ENCODE results near the gene KDM1A. TPM values are rescaled to one million over a fixed set of nuclear protein-coding genes. Genes with fewer than 3 reads are reported as not detected.
A peak's percentile ranks its signal among the peaks of the same experiment; 100 is the strongest.

The KDM1A gene
- total and polyA plus RNA-seq, 2 donors (not counting 3 experiments of a cell fraction or from before 2014, with no cell fraction given), result 105 to 111 TPM

GRCh38 chr1:22976127-22976460 lies 43.2 kb upstream of the KDM1A start:
- CTCF ChIA-PET, result interaction anchor here (0.7 to 3.5 kb wide), 11 partner anchors 96 to 661 kb away, joined by 3 to 58 read pairs (median 6); no protein-coding TSS in a partner anchor
- FAIRE-seq (no peak), DNase-seq (ENCODE audit: low read depth, low spot score) (no peak)
- peaks cover 12% of the 10 kb centered on the region for H3K4me1 ChIP-seq (ENCODE audit: control insufficient read depth, extremely low read depth, insufficient read depth, low read length)
- H3K79me2 ChIP-seq (ENCODE audit: control insufficient read depth, insufficient read depth, low read length), result no peaks in the 10 kb centered on the region
- H3K27ac ChIP-seq (ENCODE audit: insufficient read depth, low read depth, low read length), result peak overlapping the region; percentile 41
- peaks cover under 1 to 2% of the 10 kb centered on the region in 2 experiments for H3K27me3 ChIP-seq (ENCODE audit: control insufficient read depth in 2 of 2, insufficient read depth in 2 of 2, low read length in 2 of 2)
- TF ChIP-seq GATA2 (IDR thresholded peaks at IDR 0.05; ENCODE audit: insufficient read depth, insufficient read length, low read depth, low read length) (no peak), FOS (IDR thresholded peaks at IDR 0.05; ENCODE audit: borderline replicate concordance, insufficient read depth, low read length) (no peak), POLR2AphosphoS5 (IDR thresholded peaks at IDR 0.05; ENCODE audit: insufficient read depth, low read depth, low read length) (no peak), EZH2 (IDR thresholded peaks at IDR 0.05; ENCODE audit: borderline replicate concordance, low read depth, low read length, severe bottlenecking) (no peak), POLR2A (IDR thresholded peaks at IDR 0.05; ENCODE audit: low read depth, low read length) (no peak), MYC (IDR thresholded peaks at IDR 0.05; ENCODE audit: low read depth, low read length) (no peak), JUN (IDR thresholded peaks at IDR 0.05; ENCODE audit: borderline replicate concordance, insufficient read depth, insufficient read length, low read depth) (no peak)
- TF ChIP-seq, protein P1, sequence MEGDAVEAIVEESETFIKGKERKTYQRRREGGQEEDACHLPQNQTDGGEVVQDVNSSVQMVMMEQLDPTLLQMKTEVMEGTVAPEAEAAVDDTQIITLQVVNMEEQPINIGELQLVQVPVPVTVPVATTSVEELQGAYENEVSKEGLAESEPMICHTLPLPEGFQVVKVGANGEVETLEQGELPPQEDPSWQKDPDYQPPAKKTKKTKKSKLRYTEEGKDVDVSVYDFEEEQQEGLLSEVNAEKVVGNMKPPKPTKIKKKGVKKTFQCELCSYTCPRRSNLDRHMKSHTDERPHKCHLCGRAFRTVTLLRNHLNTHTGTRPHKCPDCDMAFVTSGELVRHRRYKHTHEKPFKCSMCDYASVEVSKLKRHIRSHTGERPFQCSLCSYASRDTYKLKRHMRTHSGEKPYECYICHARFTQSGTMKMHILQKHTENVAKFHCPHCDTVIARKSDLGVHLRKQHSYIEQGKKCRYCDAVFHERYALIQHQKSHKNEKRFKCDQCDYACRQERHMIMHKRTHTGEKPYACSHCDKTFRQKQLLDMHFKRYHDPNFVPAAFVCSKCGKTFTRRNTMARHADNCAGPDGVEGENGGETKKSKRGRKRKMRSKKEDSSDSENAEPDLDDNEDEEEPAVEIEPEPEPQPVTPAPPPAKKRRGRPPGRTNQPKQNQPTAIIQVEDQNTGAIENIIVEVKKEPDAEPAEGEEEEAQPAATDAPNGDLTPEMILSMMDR (IDR thresholded peaks at IDR 0.05; ENCODE audit: extremely low read depth in 1 of 2, insufficient read depth in 1 of 2, low read depth in 1 of 2, low read length in 2 of 2), result no peak
- TF ChIP-seq, protein P2, sequence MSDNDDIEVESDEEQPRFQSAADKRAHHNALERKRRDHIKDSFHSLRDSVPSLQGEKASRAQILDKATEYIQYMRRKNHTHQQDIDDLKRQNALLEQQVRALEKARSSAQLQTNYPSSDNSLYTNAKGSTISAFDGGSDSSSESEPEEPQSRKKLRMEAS (IDR thresholded peaks at IDR 0.05; ENCODE audit: insufficient read depth, insufficient read length), result no peak
- H2AFZ ChIP-seq (ENCODE audit: low read depth, low read length), result peak overlapping the region; percentile 55
- POLR2A ChIA-PET, result no interaction called here
- no peaks in the 10 kb centered on the region for H3K36me3 ChIP-seq (ENCODE audit: control insufficient read depth in 2 of 2, extremely low read depth in 1 of 2, insufficient read depth in 2 of 2, low read length in 2 of 2)
- peak overlapping the region; percentile 28 for H3K9ac ChIP-seq (replicated peaks; ENCODE audit: extremely low read depth, insufficient read depth, low read length)
- intact Hi-C loops (cut with micrococcal nuclease) (loop anchor here (1.0 to 10.0 kb wide), 8 partner anchors 106 to 659 kb away; no protein-coding TSS in a partner anchor), dilution Hi-C loops (cut with MboI; ENCODE audit: extremely low pct_ligation_motif_present, low sequenced_read_pairs) (no loop called here)
- H3K9me1 ChIP-seq (replicated peaks; ENCODE audit: control insufficient read depth, extremely low read depth, insufficient read depth, low read length), result no peaks in the 10 kb centered on the region
- peak overlapping the region; percentile 64 for H3K4me2 ChIP-seq (ENCODE audit: insufficient read depth, low read length)
- H3K4me3 ChIP-seq (replicated peaks in 1 of 3; ENCODE audit: insufficient read depth in 1 of 3, low read depth in 1 of 3, low read length in 3 of 3), result peak overlapping the region in 1 of 3 experiments; percentile 8
- no TSS peak for BruUV-seq (replicated peaks)
- no peaks in the 10 kb centered on the region for H3K9me3 ChIP-seq (replicated peaks; ENCODE audit: control insufficient read depth, insufficient read depth, low read length)
- no peaks in the 10 kb centered on the region for H4K20me1 ChIP-seq (replicated peaks; ENCODE audit: control insufficient read depth, extremely low read depth, insufficient read depth, low read length)
